Stimulated activated CD4-positive, alpha-beta T cell treated with anti-CD3 and anti-CD28 coated beads, Interleukin-12 subunit alpha, Interleukin-12 subunit beta, amount 100 ng/mL, for 24 hours (primary cell): Measurements from ENCODE around the gene ZNF277.
"Not testable (repeated sequence)": the region's sequence is repeated elsewhere in the genome, so short reads cannot be mapped to it uniquely, and the experiment has no call there.

Experiments used
- DNase-seq, 2 experiments: peaks; one replicate each; pipeline ENCODE4 v3.0.0-alpha.2; 2020; ENCODE audit warnings: low read depth in 2 of 2

Gene ZNF277

DNA sequence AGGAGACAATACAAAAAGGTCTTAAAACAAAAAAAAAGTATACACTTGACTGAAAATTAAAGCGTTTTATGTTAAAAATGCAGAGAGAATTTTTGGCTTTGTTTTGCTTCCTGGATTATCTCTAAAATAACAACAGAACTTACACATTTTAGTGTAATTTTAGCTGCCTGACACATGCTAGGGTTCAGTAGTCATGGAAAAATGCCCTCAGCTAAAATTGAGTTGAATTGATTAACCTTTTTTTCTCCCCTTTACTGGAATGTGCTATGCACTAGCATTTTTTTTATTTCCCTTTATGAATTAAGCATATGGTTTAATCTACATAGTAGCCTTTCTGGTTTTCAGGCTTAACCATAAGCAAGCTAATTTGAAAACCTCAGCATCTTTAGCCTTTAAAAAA is 89.9 kb downstream of the ZNF277 start:
- no peak for DNase-seq

DNA sequence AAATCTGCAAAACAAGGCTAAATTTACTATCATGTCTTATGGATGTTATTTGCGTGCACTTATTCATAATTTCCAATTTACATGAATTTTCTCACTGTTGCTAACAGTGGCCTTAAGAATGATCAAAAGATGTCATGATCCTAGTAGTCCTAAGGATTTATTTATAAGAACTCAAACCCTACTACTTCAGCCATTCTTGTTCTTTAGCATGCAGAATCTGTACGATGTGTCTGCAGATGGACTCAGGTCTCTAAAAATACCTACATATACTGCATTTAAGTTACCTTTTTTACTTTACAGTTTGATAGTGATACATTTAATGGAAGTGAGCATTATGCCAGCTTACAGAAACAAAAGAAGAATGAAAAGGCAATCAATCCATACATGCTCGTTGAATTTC is 91.2 kb downstream of the ZNF277 start:
- no peak for DNase-seq

DNA sequence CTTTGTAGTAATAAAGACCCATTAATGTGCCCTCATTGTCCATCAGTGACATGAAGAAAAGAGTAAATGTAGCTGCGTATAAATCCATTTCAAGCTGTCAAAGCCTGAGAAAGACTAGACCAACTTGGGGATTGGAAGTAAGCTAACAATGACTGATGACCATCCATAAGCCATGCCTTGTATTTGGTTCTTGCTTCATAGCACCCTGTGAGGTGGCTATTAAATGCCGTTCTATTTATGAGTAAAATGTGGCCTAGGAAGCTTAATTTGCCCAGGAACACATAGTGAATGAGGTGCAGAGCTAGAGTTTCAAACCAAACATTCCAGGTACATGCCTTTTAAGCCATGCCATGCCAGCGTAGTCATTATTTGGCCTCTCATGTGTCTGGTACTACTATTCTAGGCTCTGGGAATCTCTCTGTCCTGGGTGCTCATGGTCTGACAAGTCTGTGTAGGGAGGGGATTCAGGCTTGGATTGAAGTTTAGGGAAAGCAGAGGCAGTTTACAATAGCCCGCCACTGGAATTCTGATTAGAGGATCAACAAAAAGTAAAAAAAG is 92.1 kb downstream of the ZNF277 start:
- DNase-seq = no peak

DNA sequence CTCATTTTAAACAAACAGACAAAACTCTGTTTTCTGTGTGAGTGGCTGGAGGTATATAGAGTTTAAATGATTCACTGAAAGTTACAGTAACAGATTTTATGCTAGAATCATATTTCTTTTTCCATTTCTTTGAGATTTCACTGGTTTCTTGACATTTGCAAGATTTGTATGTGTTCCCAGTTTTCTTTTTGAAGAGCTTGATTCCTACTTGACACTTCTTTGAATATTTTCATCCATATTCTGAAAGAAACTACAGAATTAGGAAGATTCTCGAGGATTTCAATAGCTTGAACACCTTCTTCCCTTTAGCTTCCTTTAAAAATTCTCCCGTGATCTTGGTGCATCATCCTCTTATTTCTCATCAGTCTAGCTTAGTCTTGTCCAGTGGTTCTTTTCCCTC is 93.6 kb downstream of the ZNF277 start:
- DNase-seq = no peak

DNA sequence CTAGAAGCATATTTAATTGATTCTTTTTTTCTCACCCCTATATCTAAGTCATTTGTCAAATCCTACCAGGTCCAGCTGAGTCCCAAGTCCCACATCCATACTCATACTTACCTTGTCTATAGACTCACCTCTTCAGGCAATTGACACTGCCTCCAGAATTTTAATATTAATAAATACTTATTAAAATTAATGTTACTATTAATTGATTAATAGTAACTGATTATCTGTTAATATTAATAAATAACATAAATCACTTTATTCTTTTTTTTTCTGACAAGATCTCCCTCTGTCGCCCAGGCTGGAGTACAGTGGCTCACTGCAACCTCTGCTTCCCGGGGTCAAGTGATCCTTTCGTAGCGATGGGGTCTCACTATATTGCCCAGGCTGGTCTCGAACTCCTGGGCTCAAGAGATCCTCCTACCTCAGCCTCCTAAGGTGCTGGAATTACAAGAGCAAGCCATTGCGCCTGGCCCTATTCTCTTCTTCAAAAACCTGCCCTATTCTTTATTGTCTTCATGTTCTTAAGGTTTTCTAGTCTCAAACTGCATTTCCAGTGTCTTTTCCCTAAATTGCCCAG is 94.4 kb downstream of the ZNF277 start:
- no peak for DNase-seq

DNA sequence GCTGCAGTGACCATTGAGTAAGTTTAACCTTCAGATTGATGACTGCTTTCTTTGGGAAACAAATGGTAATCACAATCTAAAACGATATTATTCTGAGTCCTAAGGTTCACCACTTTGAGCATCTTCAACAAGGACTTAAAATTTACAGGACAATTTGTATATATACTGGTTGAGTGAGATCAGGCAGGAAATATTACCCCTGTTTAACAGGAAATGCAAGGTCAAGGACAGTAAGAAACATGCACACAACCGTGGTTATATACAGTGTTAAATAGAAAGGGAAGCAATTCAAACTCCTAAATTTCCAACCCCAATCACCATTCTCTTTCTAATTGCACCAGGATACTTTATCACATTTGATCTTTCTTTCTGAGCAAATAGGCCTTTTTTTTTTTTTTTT is 96.1 kb downstream of the ZNF277 start:
- no peak for DNase-seq

DNA sequence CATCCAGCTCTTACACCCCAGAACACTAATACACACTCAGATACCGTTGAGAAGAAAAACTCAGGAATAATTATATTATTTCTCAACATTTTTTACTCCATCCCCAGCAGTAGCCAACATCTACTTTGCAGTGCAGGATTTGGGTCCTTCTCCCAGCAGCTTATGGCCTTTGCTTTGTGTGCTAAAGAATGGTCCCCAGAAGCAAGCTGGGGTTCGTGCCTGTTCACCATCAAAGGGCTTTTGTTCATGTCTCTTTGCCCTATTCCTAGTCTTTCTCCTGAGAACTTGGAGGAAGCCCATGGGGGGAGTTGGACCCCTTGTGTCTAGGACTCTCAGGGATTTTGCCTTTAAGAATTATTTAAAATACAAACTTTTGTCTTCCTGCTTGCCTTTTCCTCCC is 100.4 kb downstream of the ZNF277 start:
- DNase-seq = no peak

DNA sequence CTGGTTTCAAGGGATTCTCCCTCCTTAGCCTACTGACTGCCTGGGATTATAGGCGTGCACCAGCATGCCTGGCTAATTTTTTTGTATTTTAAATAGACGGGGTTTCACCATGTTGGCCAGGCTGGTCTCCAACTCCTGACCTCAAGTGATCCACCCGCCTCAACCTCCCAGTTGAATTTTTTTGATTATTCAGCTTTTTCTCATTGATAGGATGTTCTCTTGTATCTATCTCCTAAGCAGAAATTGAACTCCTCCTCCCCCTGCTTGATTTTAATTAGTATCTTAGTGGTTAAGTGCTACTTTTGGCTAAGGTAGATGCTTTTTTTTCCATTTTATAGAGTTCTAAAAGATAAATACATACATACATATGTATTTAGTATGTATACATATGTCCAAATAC is 101.0 kb downstream of the ZNF277 start:
- no peak for DNase-seq

DNA sequence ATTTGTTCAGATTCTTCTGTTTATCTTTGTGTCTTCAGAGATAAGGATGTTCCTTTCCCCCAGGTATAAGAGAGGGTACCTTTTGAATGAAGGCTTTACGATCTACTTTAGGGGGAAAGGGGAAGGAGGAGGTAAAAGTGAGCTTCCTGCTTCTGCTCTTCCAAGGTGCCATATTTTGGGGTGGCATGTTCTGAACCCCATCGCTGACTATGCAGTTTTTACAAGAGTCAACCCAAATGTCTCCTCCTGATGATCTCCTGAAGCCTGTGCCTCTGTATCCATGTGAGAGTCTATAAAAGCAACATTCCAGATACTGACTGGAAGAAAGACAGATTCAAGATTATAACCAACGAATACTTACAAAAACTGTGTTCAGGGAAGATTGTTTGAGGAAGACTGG is 102.5 kb downstream of the ZNF277 start:
- DNase-seq = no peak

DNA sequence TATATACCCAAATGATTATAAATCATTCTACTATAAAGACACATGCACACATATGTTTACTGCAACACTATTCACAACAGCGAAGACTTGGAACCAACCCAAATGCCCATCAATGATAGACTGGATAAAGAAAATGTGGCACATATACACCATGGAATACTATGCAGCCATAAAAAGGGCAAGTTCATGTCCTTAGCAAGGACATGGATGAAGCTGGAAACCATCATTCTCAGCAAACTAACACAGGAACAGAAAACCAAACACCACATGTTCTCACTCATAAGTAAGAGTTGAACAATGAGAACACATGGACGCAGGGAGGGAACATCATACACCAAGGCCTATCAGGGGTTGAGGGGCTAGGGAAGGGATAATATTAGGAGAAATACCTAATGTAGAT is 110.3 kb downstream of the ZNF277 start:
- DNase-seq = not testable (repeated sequence)

DNA sequence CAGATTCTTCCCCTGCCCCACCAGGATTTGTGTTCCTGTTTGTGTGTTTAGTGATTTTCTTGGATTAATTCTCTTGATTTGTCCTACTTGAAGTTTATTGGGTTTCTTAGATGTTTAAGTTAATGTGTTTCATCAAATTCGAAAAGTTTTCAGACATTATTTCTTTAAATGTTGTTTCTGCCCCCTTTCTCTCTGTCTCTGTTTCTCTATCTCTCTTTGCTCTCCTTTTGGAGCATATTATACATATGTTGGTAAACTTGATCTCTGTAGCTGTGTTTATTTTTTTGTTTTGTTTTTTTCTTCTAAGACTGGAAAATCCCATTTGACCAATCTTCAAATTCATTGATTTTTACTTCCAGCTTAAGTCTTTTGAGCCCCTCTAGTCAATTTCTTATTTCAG is 115.6 kb downstream of the ZNF277 start:
- DNase-seq = no peak

DNA sequence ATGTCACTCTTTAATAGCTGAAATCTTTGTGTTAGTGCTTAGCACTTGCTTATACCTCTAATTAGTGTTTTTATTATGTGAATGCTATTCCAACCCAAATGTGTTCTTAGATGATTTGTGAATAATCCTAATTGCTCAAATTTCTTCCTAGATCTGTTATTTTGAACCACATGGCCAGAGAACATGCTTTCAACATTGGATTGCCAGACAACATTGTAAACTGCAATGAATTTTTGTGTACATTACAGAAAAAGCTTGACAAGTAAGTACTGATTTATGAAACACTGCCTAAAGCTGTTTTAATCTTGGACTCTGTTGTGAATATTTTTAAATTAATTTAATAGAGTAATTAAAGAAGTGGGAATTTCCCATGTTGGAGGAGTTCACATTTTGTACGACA is 121.1 kb downstream of the ZNF277 start:
- DNase-seq = no peak

DNA sequence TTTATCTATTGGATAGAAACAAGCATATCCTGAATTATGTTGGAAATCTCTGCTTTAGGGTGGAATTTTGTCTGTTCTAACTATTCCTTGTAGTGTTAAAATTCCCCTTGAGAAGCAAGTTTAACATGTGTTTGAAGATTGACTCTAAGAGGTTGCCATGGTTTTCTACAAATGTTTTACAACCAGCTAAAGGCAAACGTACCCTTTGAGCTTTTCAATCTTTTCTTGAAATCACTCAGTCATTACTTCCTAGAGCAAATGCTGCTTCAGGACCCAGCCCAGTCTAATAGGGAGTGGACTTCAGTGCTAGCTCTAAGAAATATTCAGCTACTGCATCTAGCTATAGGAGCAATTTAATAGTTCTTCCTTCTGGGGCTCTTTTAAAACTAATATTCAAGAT is 125.0 kb downstream of the ZNF277 start:
- no peak for DNase-seq

DNA sequence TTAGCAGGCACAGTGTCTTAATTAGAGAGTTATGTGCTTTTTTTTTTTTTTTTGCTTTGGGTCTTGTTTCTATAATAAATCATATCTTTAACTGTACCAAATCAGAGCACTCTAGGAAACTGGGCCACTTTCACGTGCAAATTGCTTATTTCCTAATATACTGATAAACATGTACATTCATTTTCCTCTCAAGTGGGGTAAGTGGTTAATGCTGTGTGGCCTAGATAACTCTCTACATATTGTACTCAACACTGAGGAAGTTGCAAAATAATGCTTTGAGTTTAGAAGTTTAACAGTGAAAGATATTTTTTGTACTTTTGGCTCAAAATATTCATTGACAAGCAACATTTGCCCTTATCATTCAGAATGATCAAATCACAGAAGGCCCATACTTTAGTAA is 127.9 kb downstream of the ZNF277 start:
- no peak for DNase-seq

DNA sequence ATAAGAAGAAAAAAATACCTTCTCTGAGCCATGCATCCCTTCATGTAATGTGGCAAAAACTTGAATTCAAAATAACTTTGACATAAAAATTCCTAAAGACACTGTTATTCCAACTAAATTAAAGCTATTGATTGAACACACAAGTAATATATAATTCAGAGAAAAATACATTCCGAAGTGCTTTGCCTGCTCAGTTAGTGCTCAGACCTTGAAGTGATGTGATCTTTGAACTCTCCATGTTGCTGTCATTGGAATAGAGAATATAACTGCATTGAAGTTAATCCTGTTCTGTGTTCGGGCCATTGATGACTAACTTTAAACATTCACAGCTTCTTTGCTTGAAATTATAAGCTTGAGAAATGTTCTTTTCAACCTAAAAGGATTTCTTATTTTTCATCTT is 129.8 kb downstream of the ZNF277 start:
- DNase-seq = no peak

DNA sequence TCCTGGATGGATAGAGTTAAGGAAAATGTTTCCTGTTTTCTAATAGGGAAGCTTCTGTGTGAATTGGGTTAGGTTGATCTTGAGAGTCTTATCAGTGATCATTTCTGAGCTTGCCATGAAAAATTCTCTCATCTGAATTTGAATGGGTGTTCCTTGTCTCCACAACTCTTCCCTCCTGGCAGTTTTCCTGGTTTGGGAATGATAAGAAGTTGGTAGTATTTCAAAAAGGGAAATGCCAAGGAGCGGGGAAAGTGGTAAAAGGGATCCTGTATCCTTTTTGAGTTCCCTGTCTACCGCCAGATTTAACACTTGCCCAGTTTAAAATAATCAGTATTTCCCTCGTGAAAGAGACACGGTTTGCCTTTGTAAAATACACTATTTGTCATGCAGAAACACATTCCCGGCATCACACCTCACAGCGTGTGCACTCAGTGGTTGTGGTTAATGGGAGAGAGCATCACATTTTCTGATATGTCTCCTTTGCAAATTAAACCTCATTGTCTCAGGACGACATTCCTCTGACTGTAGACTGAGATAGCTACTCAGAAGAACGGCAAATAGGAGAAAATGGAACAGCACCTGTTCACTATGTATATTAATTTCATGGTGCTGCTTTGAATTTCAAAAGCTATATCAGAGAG is 130.6 kb downstream of the ZNF277 start:
- no peak for DNase-seq

DNA sequence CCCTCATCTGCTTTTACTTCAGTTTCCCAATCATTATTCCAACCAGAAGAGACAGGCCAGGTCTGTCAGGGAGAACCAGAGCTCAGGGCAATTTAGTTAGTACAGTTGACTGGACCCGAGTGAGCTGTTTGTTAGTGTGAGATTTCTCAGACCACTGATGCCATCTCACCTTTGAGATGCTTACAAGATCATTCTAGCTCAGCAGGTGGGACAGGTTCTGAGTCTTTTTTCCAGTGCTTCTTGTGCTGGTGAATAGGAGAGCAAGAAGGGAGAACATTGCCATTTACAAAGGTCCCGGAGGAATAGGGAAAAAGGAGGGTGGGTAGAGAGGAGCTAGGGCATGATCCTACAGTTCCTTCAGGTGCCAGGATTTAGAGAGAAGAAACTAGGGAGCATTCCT is 131.4 kb downstream of the ZNF277 start:
- DNase-seq = no peak

DNA sequence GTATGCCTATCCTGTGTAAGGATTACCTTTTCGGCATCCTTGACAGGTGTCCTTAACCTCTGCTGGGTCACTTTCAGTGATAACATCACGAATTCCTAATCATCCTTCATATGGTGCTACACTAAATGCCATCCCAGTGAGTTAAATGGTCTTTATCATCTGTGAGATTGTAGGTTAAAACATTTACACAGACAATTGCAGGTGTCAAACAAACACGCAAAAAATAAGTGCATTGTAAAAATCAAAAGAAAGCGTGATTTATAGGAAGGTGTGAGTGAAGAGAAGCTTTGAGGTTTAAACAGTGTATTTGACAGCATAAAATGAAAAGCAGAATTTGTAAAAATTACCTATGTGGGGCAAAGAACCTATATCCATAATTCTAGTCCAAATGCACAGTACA is 132.3 kb downstream of the ZNF277 start:
- DNase-seq = no peak

DNA sequence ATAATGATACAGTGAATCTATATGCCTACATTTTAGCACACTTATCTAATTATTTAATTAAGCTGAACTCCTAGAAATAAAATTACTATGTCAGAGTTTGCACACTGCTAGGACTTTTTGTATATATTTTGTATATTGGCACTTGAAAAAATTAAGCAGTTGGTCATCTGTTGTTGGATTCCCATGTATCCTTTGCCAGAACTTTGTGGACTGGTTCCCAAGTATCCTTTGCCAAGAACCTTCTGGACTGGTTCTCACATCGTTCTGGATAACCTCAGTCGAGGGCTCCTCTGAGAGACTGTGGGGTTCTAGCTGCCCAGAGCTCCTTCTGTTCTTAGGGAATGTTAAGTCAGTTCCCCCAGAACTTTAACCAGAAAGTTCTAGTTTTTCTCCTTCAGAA is 135.0 kb downstream of the ZNF277 start:
- no peak for DNase-seq

DNA sequence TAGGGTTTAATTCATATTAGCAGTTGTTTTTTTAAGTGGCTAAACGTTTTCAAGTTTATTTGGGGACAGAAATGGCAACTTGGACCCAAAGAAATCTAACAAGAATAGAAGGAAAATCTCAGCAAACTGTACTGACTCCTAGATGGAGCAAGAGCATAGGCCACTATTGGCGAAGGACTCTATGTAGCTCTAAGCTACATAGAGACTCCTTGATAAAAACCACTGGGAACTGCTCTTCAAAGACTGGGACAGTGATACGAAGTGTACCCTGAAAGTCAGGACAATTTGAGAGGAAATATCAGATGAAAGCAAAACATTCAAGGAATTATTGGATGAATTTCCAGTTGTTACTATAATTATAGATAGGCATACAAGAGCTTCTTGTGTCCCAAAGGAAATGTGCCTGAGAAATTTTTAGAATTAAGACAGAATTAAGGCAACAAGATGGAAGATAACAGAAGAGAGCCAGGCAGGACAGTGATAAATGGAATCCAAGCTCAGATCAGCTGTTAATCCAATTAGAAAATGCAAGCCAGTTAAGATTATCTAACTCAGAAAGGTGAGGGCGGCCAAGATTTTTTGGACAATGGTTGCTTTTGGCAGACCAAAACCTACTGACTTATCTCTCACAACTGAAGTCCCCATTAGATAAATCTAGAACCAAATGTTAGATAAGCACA is 140.0 kb downstream of the ZNF277 start:
- DNase-seq = no peak

DNA sequence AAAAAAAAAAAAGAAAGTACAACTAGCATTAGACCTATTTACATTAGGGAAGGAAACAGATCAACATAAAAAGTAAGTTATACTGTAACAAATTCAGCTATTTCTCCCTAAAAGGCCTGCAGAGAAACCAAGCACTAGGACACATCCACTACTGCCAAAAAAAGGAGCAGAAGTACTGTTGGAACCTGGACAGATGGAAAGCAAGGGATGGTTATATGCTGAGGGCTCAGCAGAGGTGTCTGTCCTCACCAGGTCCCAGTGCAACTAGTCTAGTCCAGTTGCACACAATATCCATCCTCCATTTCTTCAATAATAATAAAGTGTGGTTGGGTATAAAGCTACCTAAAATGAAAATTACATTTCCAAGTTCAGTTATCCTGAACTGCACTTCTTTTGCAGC is 140.6 kb downstream of the ZNF277 start:
- DNase-seq = no peak

DNA sequence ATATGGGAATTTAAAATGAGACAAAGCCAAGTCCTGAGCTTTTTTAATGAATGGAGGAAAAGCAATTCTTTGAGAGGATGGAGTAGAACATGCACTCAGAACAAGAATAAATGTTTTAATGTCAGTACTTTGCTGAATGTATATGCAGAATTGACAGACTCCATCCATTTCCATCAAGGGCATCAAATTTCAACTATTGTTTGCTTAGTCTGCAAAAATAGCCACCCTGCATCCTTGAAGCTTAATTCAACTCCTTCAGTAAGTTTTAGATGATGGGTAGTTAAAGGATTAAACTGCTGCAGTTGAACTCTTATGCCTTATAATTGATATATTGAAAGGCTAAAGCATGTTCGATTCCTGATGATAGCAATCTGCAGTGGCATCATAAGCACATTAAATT is 144.1 kb downstream of the ZNF277 start:
- no peak for DNase-seq

DNA sequence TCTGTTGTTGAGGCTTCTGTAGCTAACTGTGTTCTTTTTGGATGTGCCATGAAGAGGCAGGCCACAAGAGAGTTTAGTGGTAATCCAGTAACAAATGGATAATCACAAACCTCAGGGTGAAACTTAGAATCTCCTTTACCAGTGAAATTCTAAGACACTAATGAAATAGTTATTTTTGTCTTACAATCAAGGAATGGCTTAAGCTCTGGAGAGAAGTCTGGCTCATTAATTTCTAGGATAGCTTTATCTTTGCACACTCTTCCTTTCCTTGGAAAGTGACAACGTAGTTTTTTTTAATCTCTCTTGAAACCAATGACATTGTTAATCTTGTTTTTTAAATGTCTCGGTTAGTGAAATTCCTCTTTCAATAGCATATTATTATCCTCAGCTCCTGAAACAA is 150.1 kb downstream of the ZNF277 start:
- DNase-seq = no peak
